ENCODE measurements around the gene MMP1.
"Not testable (repeated sequence)": the region's sequence is repeated elsewhere in the genome, so short reads cannot be mapped to it uniquely, and the experiment has no call there.

The MMP1 gene

GRCh38 chr11:102760344-102761035 is 37.5 kb downstream of the MMP1 start:
- no peak for DNase-seq (ENCODE audit: low read depth)

- no peak for DNase-seq (ENCODE audit: low read depth)
Measured at GRCh38 chr11:102757823-102758549, 40.0 kb downstream of the MMP1 start.

- no peak for DNase-seq (ENCODE audit: low read depth)
Measured at GRCh38 chr11:102753267-102753666, 44.7 kb downstream of the MMP1 start.

- DNase-seq (ENCODE audit: low read depth) = no peak
Measured at GRCh38 chr11:102751673-102752072, 46.3 kb downstream of the MMP1 start.

- no peak for DNase-seq (ENCODE audit: low read depth)
Measured at GRCh38 chr11:102749101-102749722, 48.7 kb downstream of the MMP1 start.

- not testable (repeated sequence) for DNase-seq (ENCODE audit: low read depth)
Measured at GRCh38 chr11:102746746-102747578, 51.0 kb downstream of the MMP1 start.

Measured in activated T-helper 9 cell treated with anti-CD3 and anti-CD28 coated beads, Interleukin-2, amount 50 U/mL, for 16 hours (primary cell).